Neuronal stem cell (in vitro differentiated cells): ENCODE measurements around the gene DRC7.
A peak's percentile ranks its signal among the peaks of the same experiment; 100 is the strongest.

ENCODE experiments used
- DNase-seq: peaks from one replicate; pipeline ENCODE4 v3.0.0-alpha.2; 2013; ENCODE audit warnings: low spot score
- H2AFZ ChIP-seq: one replicate; pipeline ENCODE4 v1.6.1; 2013; ENCODE audit warnings: mild to moderate bottlenecking, low read length, inconsistent platforms
- H2AK5ac ChIP-seq: 2 replicates; pipeline ENCODE4 v1.6.1; 2013; ENCODE audit warnings: low read depth, mild to moderate bottlenecking, inconsistent platforms, low read length, moderate library complexity, mixed read lengths
- H2BK120ac ChIP-seq: 2 replicates; pipeline ENCODE4 v1.6.1; 2013; ENCODE audit warnings: low read depth, mild to moderate bottlenecking, inconsistent platforms, low read length, moderate library complexity, mixed read lengths
- H2BK12ac ChIP-seq: one replicate; pipeline ENCODE4 v1.6.1; 2013; ENCODE audit warnings: low read length, inconsistent platforms
- H2BK15ac ChIP-seq: 2 replicates; pipeline ENCODE4 v1.6.1; 2013; ENCODE audit warnings: mild to moderate bottlenecking, low read length, inconsistent platforms, mixed read lengths
- H2BK5ac ChIP-seq: one replicate; pipeline ENCODE4 v1.6.1; 2013; ENCODE audit warnings: inconsistent platforms, mild to moderate bottlenecking, low read length, moderate library complexity
- H3K14ac ChIP-seq: one replicate; pipeline ENCODE4 v1.6.1; 2013; ENCODE audit warnings: low read length, inconsistent platforms
- H3K18ac ChIP-seq: 2 replicates; pipeline ENCODE4 v1.6.1; 2013; ENCODE audit warnings: low read length, inconsistent platforms
- H3K23ac ChIP-seq: 2 replicates; pipeline ENCODE4 v1.6.1; 2013; ENCODE audit warnings: low read depth, mild to moderate bottlenecking, mixed read lengths, low read length, inconsistent platforms; ENCODE audit not compliant: poor library complexity
- H3K27ac ChIP-seq: replicated peaks from 3 replicates; pipeline ENCODE4 v1.5.1; 2013; ENCODE audit warnings: low read length, inconsistent platforms
- H3K27me3 ChIP-seq, 3 experiments: 2 replicates each; pipeline ENCODE4 v1.6.1; 2013; ENCODE audit warnings: low read length in 3 of 3, mild to moderate bottlenecking in 2 of 3, inconsistent platforms in 1 of 3, low read depth in 1 of 3, mixed read lengths in 1 of 3, moderate library complexity in 1 of 3; ENCODE audit not compliant: control insufficient read depth in 3 of 3, insufficient read depth in 3 of 3
- H3K36me3 ChIP-seq, 2 donors: replicated peaks in 1 of 2; 2 replicates each; pipeline ENCODE4 v1.6.1; 2013; ENCODE audit warnings: low read length in 2 of 2; ENCODE audit not compliant: control insufficient read depth in 2 of 2, insufficient read depth in 2 of 2
- H3K4ac ChIP-seq: 2 replicates; pipeline ENCODE4 v1.6.1; 2013; ENCODE audit warnings: inconsistent platforms, mild to moderate bottlenecking, low read length, moderate library complexity
- H3K4me1 ChIP-seq, 2 donors: 1 replicate in 1 of 2; 2 replicates in 1 of 2; pipeline ENCODE4 v1.6.1; 2013; ENCODE audit warnings: low read length in 2 of 2, low read depth in 1 of 2; ENCODE audit not compliant: control insufficient read depth in 2 of 2, insufficient read depth in 1 of 2
- H3K4me2 ChIP-seq: one replicate; pipeline ENCODE4 v1.6.1; 2013; ENCODE audit warnings: mild to moderate bottlenecking, low read length, inconsistent platforms; ENCODE audit not compliant: insufficient read depth, poor library complexity, severe bottlenecking
- H3K4me3 ChIP-seq, 2 donors: 2 replicates each; pipeline ENCODE4 v1.5.1; 2013; ENCODE audit warnings: low read length in 2 of 2, mild to moderate bottlenecking in 2 of 2, inconsistent platforms in 1 of 2, moderate library complexity in 1 of 2
- H3K79me1 ChIP-seq: one replicate; pipeline ENCODE4 v1.6.1; 2013; ENCODE audit warnings: low read depth, mild to moderate bottlenecking, inconsistent platforms, low read length, moderate library complexity
- H3K9ac ChIP-seq: one replicate; pipeline ENCODE4 v1.6.1; 2013; ENCODE audit warnings: mild to moderate bottlenecking, low read depth, low read length, inconsistent platforms; ENCODE audit not compliant: poor library complexity
- H3K9me3 ChIP-seq, 2 donors: replicated peaks in 1 of 2; 2 replicates each; pipeline versions ENCODE3 to v1.6.1; 2013; ENCODE audit warnings: low read length in 2 of 2, mild to moderate bottlenecking in 2 of 2, inconsistent platforms in 1 of 2, low read depth in 1 of 2, mixed read lengths in 1 of 2, moderate library complexity in 1 of 2; ENCODE audit not compliant: control insufficient read depth in 2 of 2, insufficient read depth in 1 of 2
- H4K8ac ChIP-seq: one replicate; pipeline ENCODE4 v1.6.1; 2013; ENCODE audit warnings: low read depth, mild to moderate bottlenecking, inconsistent platforms, low read length, moderate library complexity
- H4K91ac ChIP-seq: one replicate; pipeline ENCODE4 v1.6.1; 2013; ENCODE audit warnings: low read length, low read depth, mild to moderate bottlenecking, inconsistent platforms; ENCODE audit not compliant: poor library complexity
- WGBS, 2 donors: extraction: QIAGEN DNeasy Blood & Tissue Kit; methylation state at CpG; one replicate each; pipeline ENCODE4 v1.1.7; 2013; ENCODE audit warnings: missing lambda C conversion rate in 2 of 2, mixed read lengths in 1 of 2; ENCODE audit not compliant: insufficient read length in 2 of 2, insufficient replicate concordance in 1 of 2; ENCODE audit errors: extremely low coverage in 2 of 2; 5-methylcytosine and 5-hydroxymethylcytosine counted together

The DRC7 gene

DNA sequence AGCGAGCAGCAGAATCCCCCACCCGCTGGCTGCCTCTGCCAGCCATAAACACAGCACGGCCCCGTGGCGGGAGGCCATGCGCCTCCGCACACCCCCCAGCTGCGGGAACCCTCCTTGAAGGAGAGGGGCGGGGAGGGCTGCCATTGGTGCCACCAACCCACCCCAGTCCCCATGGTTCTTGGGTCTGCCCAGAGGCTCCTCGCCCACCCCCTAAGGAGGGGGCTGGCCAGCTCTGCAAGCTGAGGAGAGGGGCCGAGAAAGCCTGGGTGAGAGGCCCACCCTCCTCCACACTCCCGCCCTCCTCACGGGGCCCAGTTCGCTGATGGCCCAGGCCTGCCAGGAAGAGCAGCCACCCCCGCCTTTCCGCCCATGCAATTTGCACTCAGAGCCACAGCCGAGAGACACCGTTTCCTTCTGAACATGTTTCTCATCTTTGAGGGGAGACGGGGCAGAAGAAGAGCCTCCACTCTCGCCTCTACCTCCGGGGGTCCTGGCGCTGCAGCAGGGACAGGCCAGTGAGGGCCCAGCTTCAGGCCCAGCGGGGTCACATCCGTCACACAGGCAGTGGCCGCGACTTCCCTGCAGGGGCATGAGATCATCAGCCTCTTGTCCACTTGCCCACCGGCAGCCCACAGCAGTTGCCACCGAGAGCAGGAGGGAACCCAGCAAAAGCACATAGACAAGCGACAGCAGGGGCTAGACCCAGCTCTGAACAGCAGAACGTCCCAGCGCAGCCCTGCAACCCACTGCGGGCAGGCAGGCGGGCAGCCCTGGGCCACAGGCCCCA is 63.9 kb downstream of the DRC7 start:
- H3K4me1 ChIP-seq, result peaks cover 0 to 4% of the 10 kb centered on the region in 2 donors
- H3K18ac ChIP-seq, result peak overlapping the region; percentile 27
- H3K79me1 ChIP-seq, result peaks cover 2% of the 10 kb centered on the region
- H3K9me3 ChIP-seq, result no peaks in the 10 kb centered on the region
- no peak overlapping the region for H2BK5ac ChIP-seq
- no peak overlapping the region for H2AFZ ChIP-seq
- H3K4me3 ChIP-seq, result peak overlapping the region in 1 of 2 donors; percentile 18
- H3K9ac ChIP-seq, result peak overlapping the region; percentile 63
- H2BK12ac ChIP-seq, result no peak overlapping the region
- H2BK120ac ChIP-seq, result no peak overlapping the region
- H3K27ac ChIP-seq, result no peak overlapping the region
- H2AK5ac ChIP-seq, result no peak overlapping the region
- H4K8ac ChIP-seq, result peak overlapping the region; percentile 6
- WGBS, 2 donors, result no CpG with 5 or more reads among the region's 33 CpGs
- H4K91ac ChIP-seq, result no peak overlapping the region
- H3K4me2 ChIP-seq, result no peak overlapping the region
- peak overlapping the region; percentile 17 for H3K14ac ChIP-seq
- no peak for DNase-seq
- H3K27me3 ChIP-seq, result no peaks in the 10 kb centered on the region
- H3K23ac ChIP-seq, result peak overlapping the region; percentile 31
- H3K36me3 ChIP-seq, result peaks cover 17 to 52% of the 10 kb centered on the region in 2 donors
- H2BK15ac ChIP-seq, result no peak overlapping the region
- H3K4ac ChIP-seq, result no peak overlapping the region

DNA sequence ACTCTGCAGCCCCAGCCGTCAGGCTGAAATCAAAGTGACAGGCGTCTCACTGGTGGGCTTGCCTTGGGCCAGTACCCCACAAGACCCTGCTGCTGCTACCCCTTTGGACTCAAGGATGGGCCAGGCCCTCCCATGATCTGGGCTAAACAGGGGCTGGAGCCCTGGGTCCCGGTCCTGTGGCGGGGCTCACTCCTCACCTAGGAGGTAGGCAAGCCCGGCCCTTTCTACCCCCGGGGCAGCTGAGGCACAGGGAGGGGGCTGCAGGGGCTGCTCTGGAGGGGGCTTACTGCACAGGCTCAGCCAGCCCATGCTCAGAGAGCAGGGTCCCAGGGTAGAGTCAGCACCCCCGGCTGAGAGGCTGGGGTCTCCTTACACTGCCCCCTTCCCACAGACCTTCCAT is 64.5 kb downstream of the DRC7 start:
- Histone ChIP-seq H2AFZ (no peak overlapping the region), H3K4me2 (no peak overlapping the region), H2AK5ac (no peak overlapping the region), H3K4me1 (peaks cover 0 to 4% of the 10 kb centered on the region in 2 donors), H3K36me3 (peaks cover 17 to 49% of the 10 kb centered on the region in 2 donors), H4K8ac (no peak overlapping the region), H3K27ac (no peak overlapping the region), H3K27me3 (no peaks in the 10 kb centered on the region), H3K4me3 (no peak overlapping the region), H3K14ac (no peak overlapping the region), H2BK15ac (no peak overlapping the region), H3K18ac (no peak overlapping the region), H2BK5ac (no peak overlapping the region), H3K79me1 (peaks cover 2% of the 10 kb centered on the region), H3K4ac (no peak overlapping the region), H3K9ac (no peak overlapping the region), H4K91ac (no peak overlapping the region), H3K23ac (no peak overlapping the region), H3K9me3 (no peaks in the 10 kb centered on the region), H2BK120ac (no peak overlapping the region), H2BK12ac (no peak overlapping the region)
- DNase-seq, result no peak
- WGBS, 2 donors, result no CpG with 5 or more reads among the region's 7 CpGs

DNA sequence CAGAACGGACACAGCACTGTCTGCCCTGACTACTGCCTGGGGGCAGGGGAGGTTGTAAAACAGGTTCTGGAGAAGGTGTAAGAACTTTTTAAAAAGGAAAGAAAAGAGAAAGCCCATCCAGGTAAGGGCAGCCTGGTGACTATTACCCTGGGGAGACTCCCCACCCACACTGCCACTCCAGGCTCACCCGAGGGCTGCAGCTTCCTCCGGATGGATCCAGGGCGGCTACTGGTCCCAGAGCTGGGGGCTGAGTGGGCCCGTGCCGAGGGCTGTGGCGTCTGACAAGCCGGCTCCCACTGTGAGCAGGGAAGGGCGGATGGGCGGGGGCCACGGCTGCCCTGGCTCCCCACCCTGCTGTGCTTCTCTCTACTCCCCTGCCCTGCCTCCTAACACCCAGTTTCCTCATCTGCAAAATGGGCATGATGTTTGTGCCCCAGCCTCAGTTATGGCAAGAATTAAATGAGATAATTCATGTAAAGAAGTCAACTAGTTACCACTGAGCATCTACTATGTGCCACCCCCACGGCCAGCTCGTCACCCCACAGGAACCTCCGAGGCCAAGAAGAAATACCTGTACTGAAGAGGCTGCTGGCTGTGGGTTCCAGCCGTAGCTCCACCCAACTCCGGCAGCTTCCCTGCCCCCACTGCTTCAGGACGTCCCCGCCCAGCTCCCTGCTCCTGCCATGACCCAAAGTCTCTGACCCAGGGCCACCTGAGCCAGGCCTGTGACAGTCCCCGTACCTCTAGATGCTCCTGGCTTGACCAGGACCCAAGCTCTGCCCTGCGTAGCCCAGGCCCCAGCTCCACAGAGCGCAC is 65.1 kb downstream of the DRC7 start:
- Histone ChIP-seq H2BK12ac (no peak overlapping the region), H3K79me1 (peaks cover 2% of the 10 kb centered on the region), H4K91ac (no peak overlapping the region), H3K9ac (no peak overlapping the region), H3K14ac (no peak overlapping the region), H4K8ac (no peak overlapping the region), H2AFZ (no peak overlapping the region), H3K4me1 (peaks cover 3 to 8% of the 10 kb centered on the region in 2 donors), H3K23ac (no peak overlapping the region), H2BK5ac (peak overlapping the region; percentile 7), H3K27ac (no peak overlapping the region), H3K9me3 (no peaks in the 10 kb centered on the region), H2BK120ac (no peak overlapping the region), H2AK5ac (no peak overlapping the region), H3K4ac (no peak overlapping the region), H3K27me3 (no peaks in the 10 kb centered on the region), H2BK15ac (no peak overlapping the region), H3K36me3 (peaks cover 17 to 43% of the 10 kb centered on the region in 2 donors), H3K18ac (no peak overlapping the region), H3K4me2 (no peak overlapping the region), H3K4me3 (no peak overlapping the region)
- DNase-seq, result no peak
- WGBS, 2 donors, result no CpG with 5 or more reads among the region's 21 CpGs
